ENCODE data around the gene SEC22A.

SEC22A gene

GRCh38 chr3:123276346-123277006 lies 74.7 kb downstream of the SEC22A start:
- no peak for TF ChIP-seq CTCF (IDR thresholded peaks at IDR 0.05; ENCODE audit: extremely low read depth, missing control alignments)
- DNase-seq (ENCODE audit: low spot score), result no peak

GRCh38 chr3:123277106-123277505 lies 75.4 kb downstream of the SEC22A start:
- DNase-seq (ENCODE audit: low spot score), result no peak
- no peak for TF ChIP-seq CTCF (IDR thresholded peaks at IDR 0.05; ENCODE audit: extremely low read depth, missing control alignments)

GRCh38 chr3:123278446-123278845 lies 76.7 kb downstream of the SEC22A start:
- no peak for DNase-seq (ENCODE audit: low spot score)
- TF ChIP-seq CTCF (IDR thresholded peaks at IDR 0.05; ENCODE audit: extremely low read depth, missing control alignments), result no peak

DNA sequence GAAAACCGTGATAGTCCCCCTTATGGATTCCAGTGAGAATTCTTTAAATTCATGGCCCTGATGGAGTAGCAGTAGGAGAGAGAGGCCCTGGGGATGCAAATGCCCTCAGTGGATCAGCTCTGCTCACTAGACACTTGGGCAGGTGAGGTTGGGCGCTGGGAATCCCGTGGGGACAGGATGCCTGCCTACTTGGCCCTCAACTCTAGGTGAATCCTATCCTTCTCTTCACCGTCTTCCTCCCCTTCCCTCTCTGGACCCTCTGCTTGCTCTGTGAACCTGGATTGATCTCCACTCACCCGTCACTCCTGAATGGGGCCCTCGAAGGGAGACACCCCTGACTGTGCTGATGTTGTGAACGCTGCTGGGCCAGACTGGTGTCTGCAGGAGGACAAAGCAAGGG lies 77.4 kb downstream of the SEC22A start:
- no peak for TF ChIP-seq CTCF (IDR thresholded peaks at IDR 0.05; ENCODE audit: extremely low read depth, missing control alignments)
- DNase-seq (ENCODE audit: low spot score), result no peak

- DNase-seq (ENCODE audit: low spot score), result no peak
- TF ChIP-seq CTCF (IDR thresholded peaks at IDR 0.05; ENCODE audit: extremely low read depth, missing control alignments), result no peak
Observed at GRCh38 chr3:123281406-123281805, 79.7 kb downstream of the SEC22A start.

DNA sequence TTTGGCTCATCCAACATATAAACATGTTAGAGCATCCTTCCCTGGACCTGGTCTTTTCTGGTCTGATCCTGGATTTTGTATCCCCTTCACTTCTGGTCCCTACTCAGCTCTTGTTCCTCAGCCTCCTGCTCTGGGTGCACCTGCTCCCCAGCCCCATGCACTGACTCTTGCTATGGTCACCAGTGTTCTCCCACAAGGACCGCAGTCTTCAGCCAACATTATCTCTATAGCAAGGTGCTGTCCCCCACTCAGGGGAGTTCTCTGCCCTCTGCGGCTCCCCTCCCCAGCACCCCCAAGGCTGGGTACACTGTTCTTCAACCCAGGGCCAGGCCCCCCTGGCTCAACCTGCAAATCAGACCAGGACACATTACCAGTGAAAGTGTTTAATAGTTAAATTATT lies 80.2 kb downstream of the SEC22A start:
- no peak for TF ChIP-seq CTCF (IDR thresholded peaks at IDR 0.05; ENCODE audit: extremely low read depth, missing control alignments)
- no peak for DNase-seq (ENCODE audit: low spot score)

- DNase-seq (ENCODE audit: low spot score), result no peak
- no peak for TF ChIP-seq CTCF (IDR thresholded peaks at IDR 0.05; ENCODE audit: extremely low read depth, missing control alignments)
Observed at GRCh38 chr3:123282461-123282860, 80.7 kb downstream of the SEC22A start.
